Measurements from ENCODE around the gene PHF10. TPM values are rescaled to one million over a fixed set of nuclear protein-coding genes. Genes with fewer than 3 reads are reported as not detected.

PHF10 gene
- total and polyA plus RNA-seq, 2 donors (not counting 1 experiment from before 2014, with no cell fraction given): 32.9 to 74.6 TPM

DNA sequence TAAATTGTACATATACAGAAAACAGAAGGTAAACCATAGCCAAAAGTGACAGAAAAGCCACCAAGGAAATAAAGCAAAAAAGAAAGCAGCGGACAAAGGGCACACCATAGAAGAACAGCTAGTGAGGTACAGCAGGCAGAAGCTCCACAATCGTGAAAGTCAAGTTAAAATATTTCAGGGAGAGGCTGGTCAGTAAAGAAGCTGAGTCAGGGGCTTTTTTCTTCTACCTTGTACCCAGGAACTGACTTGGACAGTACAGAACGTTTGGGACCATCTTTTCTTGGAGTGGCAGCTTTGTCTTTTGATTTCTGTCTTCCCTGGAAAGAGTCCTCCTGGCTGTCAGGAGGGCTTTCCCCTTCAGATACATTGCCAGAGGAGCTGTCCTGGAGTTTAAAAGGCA, 14.3 kb downstream of the PHF10 start:
- H3K27ac ChIP-seq (ENCODE audit: low read length in 2 of 2): no peak overlapping the region
- peaks cover 15 to 37% of the 10 kb centered on the region in 2 experiments for H3K36me3 ChIP-seq (replicated peaks in 1 of 2; ENCODE audit: control extremely low read depth in 1 of 2, control insufficient read depth in 1 of 2, extremely low read depth in 1 of 2, insufficient read depth in 2 of 2, low read length in 1 of 2)
- no peak overlapping the region for H3K4me3 Mint-ChIP-seq
- no peaks in the 10 kb centered on the region for H3K27me3 ChIP-seq (replicated peaks in 1 of 4; ENCODE audit: control extremely low read depth in 1 of 4, control insufficient read depth in 3 of 4, insufficient read depth in 4 of 4, low read length in 3 of 4)
- TF ChIP-seq, protein P1, sequence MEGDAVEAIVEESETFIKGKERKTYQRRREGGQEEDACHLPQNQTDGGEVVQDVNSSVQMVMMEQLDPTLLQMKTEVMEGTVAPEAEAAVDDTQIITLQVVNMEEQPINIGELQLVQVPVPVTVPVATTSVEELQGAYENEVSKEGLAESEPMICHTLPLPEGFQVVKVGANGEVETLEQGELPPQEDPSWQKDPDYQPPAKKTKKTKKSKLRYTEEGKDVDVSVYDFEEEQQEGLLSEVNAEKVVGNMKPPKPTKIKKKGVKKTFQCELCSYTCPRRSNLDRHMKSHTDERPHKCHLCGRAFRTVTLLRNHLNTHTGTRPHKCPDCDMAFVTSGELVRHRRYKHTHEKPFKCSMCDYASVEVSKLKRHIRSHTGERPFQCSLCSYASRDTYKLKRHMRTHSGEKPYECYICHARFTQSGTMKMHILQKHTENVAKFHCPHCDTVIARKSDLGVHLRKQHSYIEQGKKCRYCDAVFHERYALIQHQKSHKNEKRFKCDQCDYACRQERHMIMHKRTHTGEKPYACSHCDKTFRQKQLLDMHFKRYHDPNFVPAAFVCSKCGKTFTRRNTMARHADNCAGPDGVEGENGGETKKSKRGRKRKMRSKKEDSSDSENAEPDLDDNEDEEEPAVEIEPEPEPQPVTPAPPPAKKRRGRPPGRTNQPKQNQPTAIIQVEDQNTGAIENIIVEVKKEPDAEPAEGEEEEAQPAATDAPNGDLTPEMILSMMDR (IDR thresholded peaks at IDR 0.05): no peak
- no peak for TF ChIP-seq EZH2 (IDR thresholded peaks at IDR 0.05; ENCODE audit: borderline replicate concordance, insufficient read depth, low read depth, low read length, poor library complexity, severe bottlenecking)
- WGBS (ENCODE audit: insufficient coverage): 100% methylated on average over 2 of the region's 3 CpGs
- intact Hi-C loops (cut with micrococcal nuclease): no loop called here
- H4K20me1 ChIP-seq (ENCODE audit: control insufficient read depth, insufficient read depth, low read length, poor library complexity, severe bottlenecking): no peaks in the 10 kb centered on the region
- no peak for DNase-seq
- H3K79me2 ChIP-seq (ENCODE audit: control insufficient read depth, insufficient read depth, low read length): peaks cover 35% of the 10 kb centered on the region
- no peaks in the 10 kb centered on the region for H3K27me3 Mint-ChIP-seq
- H3K4me3 ChIP-seq (ENCODE audit: control extremely low read depth in 1 of 5, extremely low read depth in 1 of 5, insufficient read depth in 1 of 5, low read depth in 2 of 5, low read length in 4 of 5): no peak overlapping the region
- H3K9me3 Mint-ChIP-seq (ENCODE audit: insufficient read depth): no peaks in the 10 kb centered on the region
- H3K4me1 Mint-ChIP-seq: peaks cover 32% of the 10 kb centered on the region
- H3K9me3 ChIP-seq (ENCODE audit: control extremely low read depth in 1 of 3, control insufficient read depth in 2 of 3, insufficient read depth in 1 of 3, low read length in 2 of 3): no peaks in the 10 kb centered on the region
- peaks cover 5 to 16% of the 10 kb centered on the region in 2 donors for H3K4me1 ChIP-seq (ENCODE audit: control insufficient read depth in 2 of 2, insufficient read depth in 2 of 2, low read length in 2 of 2)
- H3K27ac Mint-ChIP-seq: no peak overlapping the region
- H3K4me2 ChIP-seq (replicated peaks; ENCODE audit: low read depth, low read length, poor library complexity, severe bottlenecking): no peak overlapping the region
- no peak overlapping the region for H3K9ac ChIP-seq (ENCODE audit: low read length)
- H2AFZ ChIP-seq (ENCODE audit: insufficient read depth, low read depth, low read length, poor library complexity, severe bottlenecking): no peak overlapping the region
- CTCF ChIA-PET: interaction anchor here (1.1 kb wide), 1 partner anchor 11 kb away, joined by 3 read pairs; no protein-coding TSS in a partner anchor
- POLR2A ChIA-PET: no interaction called here
- ATAC-seq (ENCODE audit: low read depth): no peak

DNA sequence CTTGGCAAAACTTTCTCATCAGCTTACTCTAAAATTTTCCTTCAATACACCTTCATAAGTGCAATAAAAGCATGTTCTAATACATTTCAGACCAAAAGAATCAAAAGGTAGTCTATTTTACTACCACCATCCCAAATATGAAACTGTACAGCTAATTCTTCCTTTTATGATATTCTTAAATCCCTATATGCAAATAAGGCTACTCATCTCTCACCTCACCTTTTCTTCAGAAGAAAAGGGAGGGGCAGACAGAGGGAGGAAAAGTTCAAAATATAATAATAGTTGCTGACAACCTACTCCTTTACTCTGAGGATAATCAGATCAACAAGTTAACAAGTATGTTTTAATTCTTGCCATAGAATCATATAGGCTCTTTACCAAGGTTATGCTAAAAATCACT, 15.0 kb downstream of the PHF10 start:
- peaks cover 8 to 21% of the 10 kb centered on the region in 2 donors for H3K4me1 ChIP-seq (ENCODE audit: control insufficient read depth in 2 of 2, insufficient read depth in 2 of 2, low read length in 2 of 2)
- TF ChIP-seq, protein P1 (IDR thresholded peaks at IDR 0.05): no peak
- no peak for TF ChIP-seq EZH2 (IDR thresholded peaks at IDR 0.05; ENCODE audit: borderline replicate concordance, insufficient read depth, low read depth, low read length, poor library complexity, severe bottlenecking)
- H3K36me3 ChIP-seq (replicated peaks in 1 of 2; ENCODE audit: control extremely low read depth in 1 of 2, control insufficient read depth in 1 of 2, extremely low read depth in 1 of 2, insufficient read depth in 2 of 2, low read length in 1 of 2): peaks cover 12 to 30% of the 10 kb centered on the region in 2 experiments
- peaks cover 32% of the 10 kb centered on the region for H3K79me2 ChIP-seq (ENCODE audit: control insufficient read depth, insufficient read depth, low read length)
- CTCF ChIA-PET: no interaction called here
- H4K20me1 ChIP-seq (ENCODE audit: control insufficient read depth, insufficient read depth, low read length, poor library complexity, severe bottlenecking): no peaks in the 10 kb centered on the region
- no peak for DNase-seq
- H3K27ac ChIP-seq (ENCODE audit: low read length in 2 of 2): peak overlapping the region in 1 of 2 donors; percentile 3
- H3K4me3 ChIP-seq (ENCODE audit: control extremely low read depth in 1 of 5, extremely low read depth in 1 of 5, insufficient read depth in 1 of 5, low read depth in 2 of 5, low read length in 4 of 5): no peak overlapping the region
- no peak overlapping the region for H3K9ac ChIP-seq (ENCODE audit: low read length)
- Mint-ChIP-seq H3K4me3 (no peak overlapping the region), H3K9me3 (ENCODE audit: insufficient read depth) (no peaks in the 10 kb centered on the region), H3K27ac (no peak overlapping the region), H3K27me3 (no peaks in the 10 kb centered on the region), H3K4me1 (peaks cover 36% of the 10 kb centered on the region)
- POLR2A ChIA-PET: no interaction called here
- H3K9me3 ChIP-seq (ENCODE audit: control extremely low read depth in 1 of 3, control insufficient read depth in 2 of 3, insufficient read depth in 1 of 3, low read length in 2 of 3): no peaks in the 10 kb centered on the region
- no peaks in the 10 kb centered on the region for H3K27me3 ChIP-seq (replicated peaks in 1 of 4; ENCODE audit: control extremely low read depth in 1 of 4, control insufficient read depth in 3 of 4, insufficient read depth in 4 of 4, low read length in 3 of 4)
- H2AFZ ChIP-seq (ENCODE audit: insufficient read depth, low read depth, low read length, poor library complexity, severe bottlenecking): no peak overlapping the region
- H3K4me2 ChIP-seq (replicated peaks; ENCODE audit: low read depth, low read length, poor library complexity, severe bottlenecking): no peak overlapping the region
- ATAC-seq (ENCODE audit: low read depth): no peak
- intact Hi-C loops (cut with micrococcal nuclease): loop anchor here (10.0 kb wide), 1 partner anchor 124 kb away; no protein-coding TSS in a partner anchor
